A549 (cell line): ENCODE data around the gene PARP9. TPM values are rescaled to one million over a fixed set of nuclear protein-coding genes. Genes with fewer than 3 reads are reported as not detected.

Experiments used
- ATAC-seq, 2 experiments: fragments of 200-7000 bp in 1 of 2; fragments of >200 bp in 1 of 2; cut with Nextera tagmentation in 1 of 2; cut with Tn5 transposase in 1 of 2; 3 replicates each; pipeline versions ENCODE4 v1.8.0 to v1.9.1; 2018 to 2020; ENCODE audit warnings: mild to moderate bottlenecking in 1 of 2, moderate library complexity in 1 of 2
- CTCF ChIA-PET: fragments of 300-600 bp; sonication (Branson Sonifier 250); formaldehyde crosslinking; extraction: SDS; loops from one replicate; lab custom pipeline; 2021; ENCODE audit warnings: antibody characterized with exemption, inconsistent platforms; lab: Yijun Ruan, JAX
- POLR2A ChIA-PET: fragments of 350-600 bp; formaldehyde crosslinking; extraction: SDS; loops from one replicate; lab custom pipeline; 2021; ENCODE audit warnings: antibody characterized with exemption, inconsistent platforms; lab: Yijun Ruan, JAX
- DNase-seq, 2 experiments: peaks; one replicate each; pipeline versions ENCODE4 v3.0.0 to v3.0.0-alpha.2; 2011 to 2016; ENCODE audit warnings: low read depth in 1 of 2, low spot score in 1 of 2
- FAIRE-seq: peaks from 2 replicates; lab custom pipeline; 2011; peaks lifted over from hg19 to GRCh38; lab: Jason Lieb, UNC
- H3K27ac ChIP-seq, 2 experiments: fragments of >200 bp; sonication (Bioruptor Twin); formaldehyde crosslinking; 3 replicates each; pipeline ENCODE4 v1.5.1; 2016 to 2017
- H3K4me1 ChIP-seq: fragments of >200 bp; sonication (Bioruptor Twin); formaldehyde crosslinking; 3 replicates; pipeline ENCODE4 v1.6.1; 2016
- H3K4me2 ChIP-seq: fragments of >200 bp; sonication (Bioruptor Twin); formaldehyde crosslinking; 3 replicates; pipeline ENCODE4 v1.6.1; 2016
- H3K4me3 ChIP-seq: fragments of >200 bp; sonication (Bioruptor Twin); formaldehyde crosslinking; 3 replicates; pipeline ENCODE4 v1.5.1; 2016
- H3K9me3 ChIP-seq: fragments of >200 bp; sonication (Bioruptor Twin); formaldehyde crosslinking; 3 replicates; pipeline ENCODE4 v1.6.1; 2016
- BCL3 ChIP-seq: fragments of >200 bp; sonication (Bioruptor Twin); formaldehyde crosslinking; IDR thresholded peaks from 3 replicates; pipeline ENCODE4 v1.6.1; 2016
- CBX2 ChIP-seq: fragments of 200-600 bp; sonication (generic); IDR thresholded peaks from 2 replicates; pipeline ENCODE4 v1.6.1; 2016; ENCODE audit warnings: low read depth, mild to moderate bottlenecking, borderline replicate concordance
- CEBPB ChIP-seq, 2 experiments: fragments of >200 bp in 1 of 2; sonication (Bioruptor Twin) in 1 of 2; formaldehyde crosslinking in 1 of 2; IDR thresholded peaks; 2 replicates each; pipeline ENCODE4 v1.6.1; 2012 to 2016
- CTCF ChIP-seq: fragments of >200 bp; sonication (Bioruptor Twin); formaldehyde crosslinking; IDR thresholded peaks from 3 replicates; pipeline ENCODE4 v1.5.1; 2016
- EHF ChIP-seq: fragments of 250-450 bp; sonication (Bioruptor Pico); IDR thresholded peaks from 2 replicates; pipeline ENCODE4 v1.5.0; 2020; ENCODE audit warnings: mild to moderate bottlenecking
- ELK1 ChIP-seq: fragments of 150-350 bp; IDR thresholded peaks from 2 replicates; pipeline ENCODE4 v1.6.1; 2014; ENCODE audit warnings: low read depth, mild to moderate bottlenecking, low read length
- FOSB ChIP-seq: fragments of 250-450 bp; sonication (Bioruptor Pico); IDR thresholded peaks from 2 replicates; pipeline ENCODE4 v1.5.0; 2020; ENCODE audit warnings: mild to moderate bottlenecking, moderate library complexity
- FOSL2 ChIP-seq, 2 experiments: fragments of 450-650 bp in 1 of 2; fragments of >200 bp in 1 of 2; sonication (Bioruptor Twin) in 1 of 2; formaldehyde crosslinking; IDR thresholded peaks; 2 replicates each; pipeline versions ENCODE4 v1.5.0 to v1.6.1; 2016 to 2020; ENCODE audit warnings: mild to moderate bottlenecking in 1 of 2, moderate library complexity in 1 of 2
- HDAC2 ChIP-seq: fragments of 200-600 bp; sonication (generic); IDR thresholded peaks from 2 replicates; pipeline ENCODE4 v1.6.1; 2016
- HMGXB4 ChIP-seq: fragments of 250-450 bp; sonication (Bioruptor Pico); IDR thresholded peaks from 2 replicates; pipeline ENCODE4 v1.5.0; 2021; ENCODE audit warnings: mild to moderate bottlenecking, moderate library complexity, borderline replicate concordance
- HOXA7 ChIP-seq: fragments of 250-450 bp; sonication (Bioruptor Pico); IDR thresholded peaks from 2 replicates; pipeline ENCODE4 v1.5.0; 2020; ENCODE audit warnings: mild to moderate bottlenecking, moderate library complexity
- JUN ChIP-seq, 2 experiments: fragments of >200 bp; sonication (Bioruptor Twin); formaldehyde crosslinking; IDR thresholded peaks; 2 replicates in 1 of 2; 3 replicates in 1 of 2; pipeline ENCODE4 v1.6.1; 2016 to 2017
- JUNB ChIP-seq: fragments of >200 bp; sonication (Bioruptor Twin); formaldehyde crosslinking; IDR thresholded peaks from 2 replicates; pipeline ENCODE4 v1.6.1; 2016
- MAZ ChIP-seq: fragments of 150-350 bp; IDR thresholded peaks from 2 replicates; pipeline ENCODE4 v1.6.1; 2014; ENCODE audit warnings: antibody characterized with exemption, low read depth, low read length, borderline replicate concordance
- NFE2L2 ChIP-seq: fragments of 150-350 bp; conservative IDR thresholded peaks from 2 replicates; pipeline ENCODE4 v1.6.1; 2014; ENCODE audit warnings: low read length
- POLR2AphosphoS2 ChIP-seq: conservative IDR thresholded peaks from 2 replicates; pipeline ENCODE4 v1.6.1; 2012; ENCODE audit warnings: low read length, improper control_type of control experiment, inconsistent platforms
- RARB ChIP-seq: fragments of 250-450 bp; sonication (Bioruptor Pico); IDR thresholded peaks from 2 replicates; pipeline ENCODE4 v1.8.0; 2021; ENCODE audit warnings: mild to moderate bottlenecking, moderate library complexity
- RCOR1 ChIP-seq: fragments of 150-350 bp; IDR thresholded peaks from 2 replicates; pipeline ENCODE4 v1.6.1; 2014; ENCODE audit warnings: antibody characterized with exemption, low read length, low read depth
- TFCP2L1 ChIP-seq: fragments of 250-450 bp; sonication (Bioruptor Pico); IDR thresholded peaks from 2 replicates; pipeline ENCODE4 v1.5.0; 2021; ENCODE audit warnings: mild to moderate bottlenecking
- TP53 ChIP-seq: fragments of 250-450 bp; sonication (Bioruptor Pico); IDR thresholded peaks from 2 replicates; pipeline ENCODE4 v1.5.0; 2021; ENCODE audit warnings: mild to moderate bottlenecking, moderate library complexity
- USF2 ChIP-seq: fragments of 450-650 bp; IDR thresholded peaks from 2 replicates; pipeline ENCODE4 v1.6.1; 2014; ENCODE audit warnings: antibody characterized with exemption
- ZC3H11A ChIP-seq: fragments of 450-650 bp; IDR thresholded peaks from 2 replicates; pipeline ENCODE4 v1.6.1; 2014; ENCODE audit warnings: antibody characterized with exemption, mild to moderate bottlenecking
- ZFP36 ChIP-seq: fragments of 450-650 bp; IDR thresholded peaks from 2 replicates; pipeline ENCODE4 v1.6.1; 2014; ENCODE audit warnings: borderline replicate concordance; ENCODE audit not compliant: partially characterized antibody
- ZNF302 ChIP-seq: fragments of 250-450 bp; sonication (Bioruptor Pico); IDR thresholded peaks from 2 replicates; pipeline ENCODE4 v1.9.0; 2021; ENCODE audit warnings: inconsistent platforms, mild to moderate bottlenecking, moderate library complexity
- WGBS: methylation state at CpG from one replicate; pipeline ENCODE4 v1.1.6; 2017; ENCODE audit errors: missing lambda C conversion rate; 5-methylcytosine and 5-hydroxymethylcytosine counted together
- polyA plus RNA-seq, 4 experiments: library from polyadenylated mRNA; depleted of rRNA in 3 of 4; stranded (reverse); fragments of >200 nt; fragmentation: RNase III in 1 of 4; extraction: RNeasy Plus Mini Kit Qiagen cat#74134 plus additional on column Dnase treatment in 1 of 4; gene quantifications; 2 replicates in 3 of 4; 3 replicates in 1 of 4; pipeline ENCODE4 v1.2.3, GENCODE V29; 2011 to 2017

Gene PARP9
- polyA plus RNA-seq, 2 of the 4 experiments (the other 2 are of a cell fraction), result 4.5 to 12.6 TPM

GRCh38 chr3:122493296-122493695, 70.8 kb downstream of the PARP9 start (continued):
- TF ChIP-seq HMGXB4 (no peak), JUN (IDR thresholded peaks at IDR 0.05) (no peak), CTCF (no peak), MAZ (no peak), ELK1 (no peak), BCL3 (no peak), NFE2L2 (no peak), CBX2 (no peak)

GRCh38 chr3:122488262-122488973, 75.7 kb downstream of the PARP9 start:
- H3K4me2 ChIP-seq, result no peak overlapping the region
- no peak overlapping the region for H3K27ac ChIP-seq
- POLR2A ChIA-PET, result interaction anchor here (1.3 kb wide), 1 partner anchor 27 kb away, joined by 4 read pairs; the partner anchor contains the start of gene KPNA1
- no peaks in the 10 kb centered on the region for H3K9me3 ChIP-seq
- DNase-seq (no peak), FAIRE-seq (no peak), ATAC-seq (no peak)
- WGBS, result 80% methylated on average over 7 of the region's 7 CpGs
- H3K4me3 ChIP-seq, result no peak overlapping the region
- H3K4me1 ChIP-seq, result peaks cover 15% of the 10 kb centered on the region; the same call in 2 of the 3 replicates
- TF ChIP-seq RARB, result no peak
- TF ChIP-seq RCOR1, result no peak
- no peak for TF ChIP-seq TFCP2L1 (CRISPR knock-in tag)
- no peak for TF ChIP-seq ZC3H11A
- no peak for TF ChIP-seq ZFP36
- no peak for TF ChIP-seq FOSL2 (IDR thresholded peaks at IDR 0.05)
- no peak for TF ChIP-seq FOSL2 (CRISPR knock-in tag; IDR thresholded peaks at IDR 0.05)
- TF ChIP-seq EHF (CRISPR knock-in tag), result no peak
- no peak for TF ChIP-seq HDAC2
- TF ChIP-seq TP53, result no peak
- TF ChIP-seq USF2, result no peak
- TF ChIP-seq ZNF302 (CRISPR knock-in tag), result no peak
- TF ChIP-seq HOXA7 (CRISPR knock-in tag), result no peak
- TF ChIP-seq POLR2AphosphoS2, result no peak
- no peak for TF ChIP-seq FOSB (CRISPR knock-in tag)
- TF ChIP-seq CEBPB (IDR thresholded peaks at IDR 0.05), result no peak
- TF ChIP-seq JUNB, result no peak
- CTCF ChIA-PET, result interaction anchor here (0.8 kb wide), 1 partner anchor 30 kb away, joined by 3 read pairs; no protein-coding TSS in a partner anchor
